NCI-H1105 treated with DMSO at 0.1 percent for 48 hours (cell line): ENCODE data around the gene EP400.

Experiments used
- DNase-seq: peaks from one replicate; lab custom pipeline; 2025; lab: John Stamatoyannopoulos, UW

The EP400 gene

DNA sequence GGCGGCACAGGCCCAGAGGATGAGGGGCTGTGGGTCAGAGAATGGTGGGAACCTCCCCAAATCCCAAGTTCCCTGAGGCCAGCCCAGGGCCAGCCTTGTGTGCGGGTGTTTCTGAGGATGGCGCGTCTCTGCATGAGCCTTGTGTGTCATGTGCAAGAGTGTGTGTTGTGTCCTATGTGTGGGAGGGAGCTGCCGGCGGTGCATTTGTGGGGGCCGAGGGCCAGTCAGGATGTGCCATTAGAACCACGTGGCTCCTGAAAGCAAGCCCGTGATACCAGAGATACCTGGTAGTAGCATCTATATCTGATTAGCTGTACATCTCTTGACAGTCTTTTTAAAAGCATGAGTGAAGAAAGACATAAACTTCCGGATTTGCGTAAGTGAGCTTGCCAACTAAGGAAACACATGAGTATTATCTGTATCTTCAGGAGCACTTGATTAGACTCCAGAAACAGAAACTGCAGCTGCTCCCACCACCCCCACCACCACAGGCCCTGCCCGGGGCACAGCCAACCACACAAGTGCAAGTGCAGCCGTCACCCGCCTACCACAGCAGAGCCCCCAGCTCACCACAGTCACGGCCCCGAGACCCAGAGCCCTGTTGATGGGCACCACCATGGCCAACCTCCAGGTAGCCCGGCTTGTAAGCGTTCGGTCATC lies 175.2 kb downstream of the EP400 start:
- no peak for DNase-seq

DNA sequence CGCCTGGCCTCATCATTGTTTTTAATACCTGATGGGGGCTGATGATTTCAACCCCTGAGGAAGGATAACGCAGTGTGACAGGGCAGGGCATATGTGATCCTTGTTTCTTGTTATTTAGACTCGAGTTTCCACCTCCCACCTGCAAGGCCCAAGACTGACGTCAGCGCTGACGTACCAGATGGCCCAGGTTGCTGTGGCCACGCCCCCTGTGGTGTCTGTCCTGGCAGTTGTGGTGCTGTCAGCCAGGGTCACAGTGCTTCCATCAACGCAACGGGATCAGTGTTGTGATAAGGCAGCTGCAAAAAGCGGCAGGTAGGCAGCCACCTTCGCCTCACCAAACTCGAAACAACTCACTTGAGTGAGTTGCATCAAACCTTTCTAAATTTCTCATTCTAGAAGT lies 176.0 kb downstream of the EP400 start:
- no peak for DNase-seq

DNA sequence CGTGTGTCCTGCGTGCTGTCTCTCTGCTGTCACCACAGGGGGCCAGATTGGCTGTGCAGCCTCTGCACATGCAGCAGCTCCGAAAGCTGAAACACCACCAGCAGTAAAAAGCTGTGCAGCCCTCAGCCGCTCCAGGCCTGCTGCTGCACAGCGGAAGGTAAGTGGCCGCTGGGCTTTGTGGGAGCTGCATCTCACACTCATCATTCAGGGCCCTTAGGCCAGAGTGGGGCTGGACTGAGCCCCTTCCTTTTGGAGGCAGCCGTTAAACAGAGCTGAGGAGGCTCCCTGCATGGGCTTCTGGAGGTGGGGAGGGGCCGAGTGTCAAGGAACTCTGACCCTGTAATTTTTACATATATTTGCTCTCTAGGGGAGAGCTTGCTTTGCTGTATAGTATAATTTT lies 177.3 kb downstream of the EP400 start:
- DNase-seq, result no peak

DNA sequence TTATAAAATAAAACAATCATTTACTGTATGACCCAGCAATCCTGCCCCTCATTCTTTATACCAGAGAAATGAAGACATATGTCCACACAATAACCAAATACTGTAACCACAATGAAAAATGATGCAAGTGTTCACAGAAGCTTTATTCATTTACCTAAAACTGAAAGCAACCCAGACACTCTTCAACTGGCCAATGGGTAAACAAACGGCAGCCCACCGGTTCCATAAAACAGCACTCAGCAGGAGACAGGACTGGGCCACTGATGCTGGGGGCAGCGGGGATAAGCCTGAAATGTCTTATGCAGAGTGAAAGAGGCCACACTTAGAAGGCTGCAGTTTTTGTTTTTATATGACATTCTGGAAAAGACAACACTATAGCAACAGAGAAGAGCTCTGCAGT lies 179.3 kb downstream of the EP400 start:
- no peak for DNase-seq

DNA sequence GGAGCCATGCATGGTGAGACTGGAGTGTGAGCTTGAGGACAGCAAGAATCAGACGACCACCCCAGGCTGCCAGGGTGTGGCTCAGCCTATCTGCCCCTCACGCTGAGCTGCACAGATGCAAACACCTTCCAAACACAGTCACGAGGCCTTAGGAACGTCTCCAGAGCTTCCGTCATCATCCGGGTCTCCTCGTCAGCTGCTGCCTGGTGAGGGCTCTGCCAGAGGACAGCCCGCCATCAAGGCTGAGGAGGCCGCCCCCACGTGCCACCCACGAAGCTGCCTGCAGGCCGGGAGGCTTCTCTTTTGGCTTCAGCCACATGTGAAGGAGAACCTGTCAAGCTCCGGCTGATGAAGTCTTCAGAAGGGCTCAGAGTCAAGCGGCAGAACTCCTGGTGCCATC lies 180.9 kb downstream of the EP400 start:
- DNase-seq, result no peak
